Spinal cord (tissue), 10 donors: ENCODE data around the gene LONRF2. TPM values are rescaled to one million over a fixed set of nuclear protein-coding genes. Genes with fewer than 3 reads are reported as not detected.

Source experiments
- DNase-seq, 6 donors: peaks; one replicate each; pipeline versions ENCODE4 v3.0.0 to v3.0.0-alpha.2; 2013 to 2015; ENCODE audit warnings: low spot score in 6 of 6, low read depth in 4 of 6
- H3K27ac ChIP-seq: one replicate; pipeline ENCODE4 v1.5.1; 2013; ENCODE audit warnings: low read depth, low read length, control low read depth
- H3K27me3 ChIP-seq: one replicate; pipeline ENCODE4 v1.6.1; 2013; ENCODE audit warnings: low read length; ENCODE audit not compliant: control insufficient read depth, insufficient read depth
- H3K36me3 ChIP-seq: one replicate; pipeline ENCODE4 v1.6.1; 2013; ENCODE audit warnings: low read length; ENCODE audit not compliant: control insufficient read depth, insufficient read depth
- H3K4me1 ChIP-seq: one replicate; pipeline ENCODE4 v1.6.1; 2013; ENCODE audit warnings: low read length; ENCODE audit not compliant: control insufficient read depth, insufficient read depth
- H3K4me3 ChIP-seq: one replicate; pipeline ENCODE4 v1.5.1; 2013; ENCODE audit warnings: low read depth, low read length, control low read depth
- H3K9me3 ChIP-seq: one replicate; pipeline ENCODE4 v1.6.1; 2013; ENCODE audit warnings: low read length; ENCODE audit not compliant: control insufficient read depth, insufficient read depth
- WGBS: methylation state at CpG from one replicate; pipeline ENCODE4 v1.1.5; 2013; ENCODE audit warnings: missing lambda C conversion rate; ENCODE audit not compliant: insufficient coverage; 5-methylcytosine and 5-hydroxymethylcytosine counted together
- polyA plus RNA-seq, 2 donors: library from polyadenylated mRNA; unstranded; fragments of 120-200 nt; gene quantifications; one replicate each; pipeline ENCODE4 v1.2.1, GENCODE V29; 2013; ENCODE audit not compliant: insufficient read length in 2 of 2
- total RNA-seq, 2 donors: library from RNA; depleted of rRNA in 1 of 2; stranded (reverse); fragments of 120-200 nt in 1 of 2; fragments of >200 nt in 1 of 2; gene quantifications; one replicate each; pipeline versions ENCODE4 v1.2.3 to v1.2.4, GENCODE V29; 2013 to 2014
- donor health status: healthy.

Gene LONRF2
- total and polyA plus RNA-seq, 4 donors = 17.0 to 60.1 (median 38.7) TPM

GRCh38 chr2:100291152-100291970, 30.9 kb downstream of the LONRF2 start:
- H3K4me1 ChIP-seq = peaks cover 7% of the 10 kb centered on the region
- H3K27me3 ChIP-seq = no peaks in the 10 kb centered on the region
- no peaks in the 10 kb centered on the region for H3K9me3 ChIP-seq
- no peak overlapping the region for H3K4me3 ChIP-seq
- peak in 1 of 6 donors; percentile 27 for DNase-seq
- H3K27ac ChIP-seq = no peak overlapping the region
- peaks cover 34% of the 10 kb centered on the region for H3K36me3 ChIP-seq
- WGBS = 63% methylated on average over 8 of the region's 13 CpGs

DNA sequence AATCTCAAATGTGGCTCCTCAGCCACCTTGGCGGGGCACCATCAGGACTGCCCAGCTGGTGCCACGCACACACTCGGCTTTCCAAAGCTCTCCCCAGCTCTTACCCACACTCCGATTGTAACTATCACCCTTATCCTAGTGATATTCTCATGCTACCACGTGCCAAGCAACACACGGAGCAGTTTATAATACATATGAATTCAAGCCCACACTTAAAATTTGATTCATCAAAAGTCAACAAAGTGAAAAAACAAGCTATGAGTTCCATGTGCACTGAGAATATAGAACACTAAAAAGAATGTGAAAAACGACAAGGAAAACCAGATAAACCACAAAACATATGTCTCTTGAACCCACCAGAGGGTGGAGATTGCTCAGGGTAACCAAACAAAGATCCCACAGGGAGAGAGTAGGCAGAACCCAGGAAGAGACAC, 31.6 kb downstream of the LONRF2 start:
- Histone ChIP-seq H3K36me3 (peaks cover 29% of the 10 kb centered on the region), H3K4me1 (peaks cover 7% of the 10 kb centered on the region), H3K27ac (no peak overlapping the region), H3K9me3 (no peaks in the 10 kb centered on the region), H3K4me3 (no peak overlapping the region), H3K27me3 (no peaks in the 10 kb centered on the region)
- 97% methylated on average over 4 of the region's 7 CpGs for WGBS
- DNase-seq = no peak

- Histone ChIP-seq H3K27me3 (no peaks in the 10 kb centered on the region), H3K4me1 (peaks cover 7% of the 10 kb centered on the region), H3K27ac (no peak overlapping the region), H3K9me3 (no peaks in the 10 kb centered on the region), H3K4me3 (no peak overlapping the region), H3K36me3 (peaks cover 39% of the 10 kb centered on the region)
- WGBS = 91% methylated on average over 5 of the region's 6 CpGs
- DNase-seq = no peak
These were observed 33.3 kb downstream of the LONRF2 start for GRCh38 chr2:100289020-100289419.

DNA sequence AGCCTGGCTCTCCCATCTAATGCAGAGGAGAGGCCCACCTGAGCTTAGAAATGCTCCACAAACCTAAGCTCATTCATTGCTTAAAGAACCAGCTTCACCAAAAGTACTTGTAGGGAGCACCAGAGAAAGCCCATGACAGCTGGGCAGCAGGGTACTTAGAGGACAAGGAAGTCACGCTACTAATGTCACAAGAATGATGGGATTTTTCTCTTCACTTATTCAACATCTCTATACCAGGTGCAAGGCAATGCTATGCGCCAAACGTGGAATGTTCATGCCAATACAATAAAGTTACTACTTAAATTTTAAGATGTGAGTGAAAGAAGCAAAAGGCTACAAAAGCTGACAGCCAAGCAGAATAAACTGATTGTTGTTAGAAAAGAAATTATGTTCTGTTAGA, 36.0 kb downstream of the LONRF2 start:
- DNase-seq = no peak
- Histone ChIP-seq H3K4me3 (no peak overlapping the region), H3K4me1 (peaks cover 3% of the 10 kb centered on the region), H3K36me3 (peaks cover 26% of the 10 kb centered on the region), H3K9me3 (no peaks in the 10 kb centered on the region), H3K27me3 (no peaks in the 10 kb centered on the region), H3K27ac (no peak overlapping the region)
- no CpG with 5 or more reads among the region's 3 CpGs for WGBS

- Histone ChIP-seq H3K27ac (no peak overlapping the region), H3K4me1 (no peaks in the 10 kb centered on the region), H3K9me3 (no peaks in the 10 kb centered on the region), H3K36me3 (peaks cover 23% of the 10 kb centered on the region), H3K27me3 (no peaks in the 10 kb centered on the region), H3K4me3 (no peak overlapping the region)
- no CpG with 5 or more reads among the region's 6 CpGs for WGBS
- DNase-seq = no peak
These were observed 36.6 kb downstream of the LONRF2 start for GRCh38 chr2:100285691-100286090.

GRCh38 chr2:100285011-100285410, 37.3 kb downstream of the LONRF2 start:
- Histone ChIP-seq H3K9me3 (no peaks in the 10 kb centered on the region), H3K27ac (no peak overlapping the region), H3K27me3 (no peaks in the 10 kb centered on the region), H3K36me3 (peaks cover 20% of the 10 kb centered on the region), H3K4me3 (no peak overlapping the region), H3K4me1 (no peaks in the 10 kb centered on the region)
- WGBS = 50% methylated on average over 2 of the region's 3 CpGs
- no peak for DNase-seq

GRCh38 chr2:100283724-100284501, 38.4 kb downstream of the LONRF2 start:
- Histone ChIP-seq H3K27ac (no peak overlapping the region), H3K4me3 (no peak overlapping the region), H3K9me3 (no peaks in the 10 kb centered on the region), H3K27me3 (no peaks in the 10 kb centered on the region), H3K36me3 (peaks cover 13% of the 10 kb centered on the region), H3K4me1 (no peaks in the 10 kb centered on the region)
- WGBS = 66% methylated on average over 19 of the region's 20 CpGs
- peak in 1 of 6 donors; percentile 39 for DNase-seq

GRCh38 chr2:100281521-100282438, 40.5 kb downstream of the LONRF2 start:
- no peak overlapping the region for H3K27ac ChIP-seq
- DNase-seq = peak in 2 of 6 donors; percentile 45 to 56
- 88% methylated on average over 5 of the region's 16 CpGs for WGBS
- H3K4me1 ChIP-seq = no peaks in the 10 kb centered on the region
- no peak overlapping the region for H3K4me3 ChIP-seq
- H3K36me3 ChIP-seq = peaks cover 14% of the 10 kb centered on the region
- H3K27me3 ChIP-seq = no peaks in the 10 kb centered on the region
- H3K9me3 ChIP-seq = no peaks in the 10 kb centered on the region
